OCI-LY7 (cell line): ENCODE results near the gene PRRT1B. TPM values are rescaled to one million over a fixed set of nuclear protein-coding genes. Genes with fewer than 3 reads are reported as not detected.

ENCODE experiments used
- BruUV-seq: library from RNA; stranded (reverse); fragments of 400-500 nt; replicated peaks from 2 replicates; lab custom pipeline; 2021; lab: Mats Ljungman, UMichigan
- CTCF ChIA-PET: fragments of 300-600 bp; sonication (Branson Sonifier 250); formaldehyde crosslinking; loops from one replicate; lab custom pipeline; 2022; ENCODE audit warnings: antibody characterized with exemption; ENCODE audit not compliant: unreplicated experiment; lab: Charles Lee
- POLR2A ChIA-PET: fragments of 300-600 bp; sonication (Branson Sonifier 250); formaldehyde crosslinking; loops from one replicate; lab custom pipeline; 2022; ENCODE audit warnings: antibody characterized with exemption; lab: Charles Lee
- DNase-seq: peaks from one replicate; pipeline ENCODE4 v3.0.0-alpha.2; 2015; ENCODE audit warnings: low spot score
- H2AFZ ChIP-seq: fragments of 200-600 bp; sonication (generic), shearing (Covaris generic); 2 replicates; pipeline ENCODE4 v1.6.1; 2014; ENCODE audit warnings: mild to moderate bottlenecking, antibody characterized with exemption, low read length, moderate library complexity
- H3K27ac ChIP-seq: fragments of 200-600 bp; sonication (generic); 2 replicates; pipeline ENCODE4 v1.5.1; 2014; ENCODE audit warnings: mixed run types, low read depth, mild to moderate bottlenecking, moderate library complexity, low read length, inconsistent platforms; ENCODE audit not compliant: poor library complexity, severe bottlenecking
- H3K36me3 ChIP-seq: fragments of 200-600 bp; sonication (generic); 2 replicates; pipeline ENCODE4 v1.6.1; 2014; ENCODE audit warnings: mild to moderate bottlenecking, antibody characterized with exemption, low read length, moderate library complexity, mixed read lengths; ENCODE audit not compliant: insufficient read depth
- H3K4me1 ChIP-seq: fragments of 200-600 bp; sonication (generic); 2 replicates; pipeline ENCODE4 v1.5.1; 2014; ENCODE audit warnings: mild to moderate bottlenecking, low read length; ENCODE audit not compliant: insufficient read depth, poor library complexity, severe bottlenecking
- H3K4me2 ChIP-seq: fragments of 200-600 bp; sonication (generic); 2 replicates; pipeline ENCODE4 v1.6.1; 2014; ENCODE audit warnings: mild to moderate bottlenecking, low read length
- H3K4me3 ChIP-seq: fragments of 200-600 bp; sonication (generic); 2 replicates; pipeline ENCODE4 v1.5.1; 2014; ENCODE audit warnings: mild to moderate bottlenecking, low read depth, low read length; ENCODE audit not compliant: poor library complexity, severe bottlenecking
- H3K79me2 ChIP-seq: fragments of 200-600 bp; sonication (generic); 2 replicates; pipeline ENCODE4 v1.6.1; 2016; ENCODE audit warnings: low read depth, mild to moderate bottlenecking, low read length, moderate library complexity, mixed read lengths; ENCODE audit not compliant: insufficient read depth
- H3K9me2 ChIP-seq: fragments of 200-600 bp; sonication (generic); 2 replicates; pipeline ENCODE4 v1.6.1; 2016; ENCODE audit warnings: mild to moderate bottlenecking, low read length, mixed read lengths; ENCODE audit not compliant: insufficient read depth
- H3K9me3 ChIP-seq: fragments of 200-600 bp; sonication (generic); 2 replicates; pipeline ENCODE4 v1.6.1; 2014; ENCODE audit warnings: mild to moderate bottlenecking, mixed run types, low read length, mixed read lengths
- H4K20me1 ChIP-seq: fragments of 200-600 bp; sonication (generic); 2 replicates; pipeline ENCODE4 v1.6.1; 2014; ENCODE audit warnings: mild to moderate bottlenecking, antibody characterized with exemption, low read length, moderate library complexity, mixed read lengths; ENCODE audit not compliant: insufficient read depth
- EZH2phosphoT487 ChIP-seq: fragments of 200-600 bp; sonication (generic); IDR thresholded peaks from 2 replicates; pipeline ENCODE4 v1.6.1; 2018; ENCODE audit warnings: low read depth, borderline replicate concordance, mild to moderate bottlenecking, mixed run types, antibody characterized with exemption, low read length, moderate library complexity, mixed read lengths
- intact Hi-C: fragments of 100-400 bp; cut with micrococcal nuclease; formaldehyde crosslinking; loops from one replicate; pipeline ENCODE4 v1.10.0; 2022; ENCODE audit not compliant: unreplicated experiment
- total RNA-seq, 2 experiments: library from RNA; depleted of rRNA in 1 of 2; stranded (reverse); fragments of >200 nt in 1 of 2; shearing (Covaris generic) in 1 of 2; gene quantifications; 2 replicates each; pipeline ENCODE4 v1.2.3, GENCODE V29; 2014 to 2022
- TF ChIP-seq, protein P1 (sequence below): fragments of 200-600 bp; sonication (generic); conservative IDR thresholded peaks from 2 replicates; pipeline ENCODE4 v1.5.1; 2014; ENCODE audit warnings: mild to moderate bottlenecking, antibody characterized with exemption, low read length, moderate library complexity, mixed read lengths

PRRT1B gene
- total RNA-seq, 2 experiments from 2014 or later, result not detected

DNA sequence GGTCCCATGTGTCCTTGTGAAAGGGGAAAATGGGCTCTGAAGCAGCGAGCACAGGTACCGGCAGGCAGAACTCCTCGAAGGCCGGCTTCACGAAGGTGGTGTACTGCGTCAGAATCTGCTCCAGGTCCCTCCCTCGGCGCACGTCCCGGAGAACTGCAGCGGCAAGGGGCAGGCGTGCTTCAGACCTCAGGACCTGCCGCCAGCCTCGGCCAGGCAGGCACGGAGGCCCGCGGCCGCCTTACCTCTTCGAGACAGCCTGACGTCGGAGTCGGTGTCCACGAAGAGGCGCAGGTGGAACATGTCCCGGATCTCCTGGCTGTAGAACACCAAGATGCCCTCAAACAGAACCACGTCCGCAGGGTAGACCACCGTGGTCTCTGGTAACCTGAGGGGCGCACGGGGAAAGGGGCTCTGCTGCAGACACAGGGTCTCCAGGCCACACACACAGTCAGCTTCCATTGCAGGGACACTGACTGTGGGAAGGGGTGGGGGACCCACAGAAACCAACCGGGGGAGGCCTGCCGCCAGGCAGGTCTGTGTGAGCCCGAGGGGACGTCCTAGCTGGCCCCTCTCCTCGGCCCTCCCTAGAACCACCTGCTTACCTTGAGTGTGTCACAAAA, 16.3 kb upstream of the PRRT1B start:
- no peak overlapping the region for H2AFZ ChIP-seq
- no peaks in the 10 kb centered on the region for H4K20me1 ChIP-seq
- no peaks in the 10 kb centered on the region for H3K9me2 ChIP-seq
- intact Hi-C loops, result no loop called here
- H3K27ac ChIP-seq, result no peak overlapping the region
- no peak for TF ChIP-seq EZH2phosphoT487
- TF ChIP-seq, protein P1, sequence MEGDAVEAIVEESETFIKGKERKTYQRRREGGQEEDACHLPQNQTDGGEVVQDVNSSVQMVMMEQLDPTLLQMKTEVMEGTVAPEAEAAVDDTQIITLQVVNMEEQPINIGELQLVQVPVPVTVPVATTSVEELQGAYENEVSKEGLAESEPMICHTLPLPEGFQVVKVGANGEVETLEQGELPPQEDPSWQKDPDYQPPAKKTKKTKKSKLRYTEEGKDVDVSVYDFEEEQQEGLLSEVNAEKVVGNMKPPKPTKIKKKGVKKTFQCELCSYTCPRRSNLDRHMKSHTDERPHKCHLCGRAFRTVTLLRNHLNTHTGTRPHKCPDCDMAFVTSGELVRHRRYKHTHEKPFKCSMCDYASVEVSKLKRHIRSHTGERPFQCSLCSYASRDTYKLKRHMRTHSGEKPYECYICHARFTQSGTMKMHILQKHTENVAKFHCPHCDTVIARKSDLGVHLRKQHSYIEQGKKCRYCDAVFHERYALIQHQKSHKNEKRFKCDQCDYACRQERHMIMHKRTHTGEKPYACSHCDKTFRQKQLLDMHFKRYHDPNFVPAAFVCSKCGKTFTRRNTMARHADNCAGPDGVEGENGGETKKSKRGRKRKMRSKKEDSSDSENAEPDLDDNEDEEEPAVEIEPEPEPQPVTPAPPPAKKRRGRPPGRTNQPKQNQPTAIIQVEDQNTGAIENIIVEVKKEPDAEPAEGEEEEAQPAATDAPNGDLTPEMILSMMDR, result no peak
- BruUV-seq, result no TSS peak
- peaks cover 7% of the 10 kb centered on the region for H3K4me1 ChIP-seq
- peaks cover 52% of the 10 kb centered on the region for H3K36me3 ChIP-seq
- POLR2A ChIA-PET, result no interaction called here
- H3K4me3 ChIP-seq, result no peak overlapping the region
- H3K79me2 ChIP-seq, result no peaks in the 10 kb centered on the region; the same call in 1 of the 2 replicates
- no peak overlapping the region for H3K4me2 ChIP-seq
- CTCF ChIA-PET, result no interaction called here
- no peak for DNase-seq
- H3K9me3 ChIP-seq, result no peaks in the 10 kb centered on the region

DNA sequence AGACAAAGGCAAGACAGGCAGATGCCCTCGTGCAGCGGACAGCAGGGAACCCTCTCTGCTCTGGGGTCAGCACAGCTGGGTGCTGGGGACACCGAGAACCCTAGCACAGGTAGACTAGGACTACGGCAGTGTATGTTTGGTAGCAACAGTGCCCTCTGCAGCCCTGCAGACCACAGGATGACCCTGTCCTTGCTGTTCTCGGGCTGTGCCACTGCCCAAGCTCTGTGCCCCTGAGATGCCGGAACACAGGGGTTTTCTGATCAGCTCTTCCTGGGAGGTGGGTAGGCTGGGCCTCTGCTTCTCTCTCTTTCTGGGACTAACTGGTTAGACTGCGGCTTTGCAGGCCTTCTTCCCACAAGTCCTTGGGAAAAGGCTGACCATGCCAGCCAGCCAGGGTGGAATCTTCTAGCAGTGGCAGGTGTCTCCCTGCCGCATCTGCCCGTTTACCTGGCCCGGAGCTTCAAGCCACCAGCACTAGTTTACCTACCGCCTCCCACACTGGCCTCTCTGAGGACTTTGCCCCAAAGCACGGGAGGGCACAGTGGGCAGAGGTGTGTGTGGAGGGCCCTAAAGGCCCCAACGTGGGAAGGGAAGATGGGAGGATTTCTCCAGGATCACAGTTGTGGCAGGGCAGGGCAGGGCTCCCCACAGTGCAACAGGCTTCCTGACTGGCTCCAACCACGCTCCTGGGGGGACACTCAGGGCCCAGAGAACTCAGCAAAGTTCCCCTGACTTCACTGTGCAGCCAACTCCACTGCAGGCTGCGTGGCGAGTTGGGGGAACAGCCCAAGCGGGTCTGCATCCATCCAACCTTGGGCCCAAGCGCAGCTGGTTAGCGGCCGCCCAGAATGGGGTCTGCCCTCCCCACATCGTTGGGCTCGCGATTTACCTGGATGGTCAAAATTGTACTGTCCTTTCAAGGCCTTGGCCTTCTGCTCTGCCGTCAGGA, 15.5 kb upstream of the PRRT1B start:
- Histone ChIP-seq H3K79me2 (no peaks in the 10 kb centered on the region; the same call in 1 of the 2 replicates), H3K27ac (no peak overlapping the region), H3K9me2 (no peaks in the 10 kb centered on the region), H3K36me3 (peaks cover 44% of the 10 kb centered on the region), H3K4me2 (peak overlapping the region; percentile 99), H3K4me1 (peaks cover 7% of the 10 kb centered on the region), H4K20me1 (no peaks in the 10 kb centered on the region), H3K4me3 (peak overlapping the region; percentile 97), H3K9me3 (no peaks in the 10 kb centered on the region), H2AFZ (no peak overlapping the region; the same call in 1 of the 2 replicates)
- ChIA-PET CTCF (no interaction called here), POLR2A (no interaction called here)
- intact Hi-C loops, result loop anchor here (2.0 kb wide), 1 partner anchor 225 kb away; no protein-coding TSS in a partner anchor
- no peak for DNase-seq
- TF ChIP-seq, protein P1, result no peak
- TF ChIP-seq EZH2phosphoT487, result no peak
- BruUV-seq, result no TSS peak
